GM10248 (cell line): ENCODE data around the gene NOC4L.
A peak's percentile ranks its signal among the peaks of the same experiment; 100 is the strongest.
"Not testable (repeated sequence)": the region's sequence is repeated elsewhere in the genome, so short reads cannot be mapped to it uniquely, and the experiment has no call there.

Experiments used
- CTCF ChIA-PET: fragments of 300-600 bp; sonication (Branson Sonifier 250); formaldehyde crosslinking; extraction: SDS; loops from one replicate; lab custom pipeline; 2021; ENCODE audit warnings: antibody characterized with exemption; lab: Yijun Ruan, JAX
- POLR2A ChIA-PET: fragments of 350-650 bp; sonication (Branson Sonifier 250); formaldehyde crosslinking; extraction: SDS; loops from one replicate; lab custom pipeline; 2020; ENCODE audit warnings: antibody characterized with exemption; lab: Yijun Ruan, JAX
- DNase-seq: peaks from one replicate; pipeline ENCODE4 v3.0.0; 2012; ENCODE audit errors: extremely low spot score
- CTCF ChIP-seq: IDR thresholded peaks from 2 replicates; pipeline ENCODE4 v1.5.1; 2012; ENCODE audit warnings: mild to moderate bottlenecking, low read depth; ENCODE audit errors: extremely low read depth, missing control alignments, control extremely low read depth

NOC4L gene

DNA sequence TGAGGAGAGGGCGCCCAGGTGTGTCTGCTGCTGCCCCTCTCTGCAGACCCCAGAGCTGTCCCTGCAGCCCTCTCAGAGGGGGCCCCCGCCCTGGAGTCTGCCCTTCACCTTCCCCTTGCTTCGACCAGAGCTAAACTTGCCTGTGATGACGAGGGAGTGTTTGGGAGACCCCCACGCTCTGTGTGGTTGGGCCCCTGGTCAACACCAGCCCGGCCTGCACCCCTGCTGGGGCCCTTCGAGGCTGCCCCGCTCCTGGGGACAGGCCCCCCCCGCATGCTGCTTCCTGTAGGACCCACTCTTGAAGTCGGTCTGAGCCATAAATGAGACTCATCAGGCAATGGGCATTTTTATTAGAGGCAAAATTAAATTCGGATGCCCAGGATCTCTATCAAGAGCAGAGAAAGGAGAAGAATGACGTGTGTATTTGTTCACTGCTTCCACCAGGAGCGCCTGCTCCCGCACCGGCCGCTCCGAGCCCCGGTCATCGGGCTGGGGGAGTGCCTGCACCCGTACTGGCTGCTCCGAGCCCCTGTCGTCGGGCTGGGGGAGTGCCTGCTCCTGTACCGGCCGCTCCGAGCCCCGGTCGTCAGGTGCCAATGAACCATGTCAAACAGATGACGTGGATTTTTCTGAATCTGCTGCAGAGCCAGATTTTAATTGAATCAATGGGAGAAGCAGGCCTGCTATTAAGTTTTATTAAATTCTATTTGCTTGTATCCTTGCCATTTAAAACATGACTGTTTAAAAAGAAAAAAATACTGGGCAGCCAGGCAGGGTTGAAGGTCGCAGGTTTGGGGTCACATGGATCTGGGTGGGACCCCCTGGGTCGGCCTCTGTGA is 47.7 kb downstream of the NOC4L start:
- CTCF ChIA-PET, result no interaction called here
- TF ChIP-seq CTCF, result no peak
- POLR2A ChIA-PET, result no interaction called here

DNA sequence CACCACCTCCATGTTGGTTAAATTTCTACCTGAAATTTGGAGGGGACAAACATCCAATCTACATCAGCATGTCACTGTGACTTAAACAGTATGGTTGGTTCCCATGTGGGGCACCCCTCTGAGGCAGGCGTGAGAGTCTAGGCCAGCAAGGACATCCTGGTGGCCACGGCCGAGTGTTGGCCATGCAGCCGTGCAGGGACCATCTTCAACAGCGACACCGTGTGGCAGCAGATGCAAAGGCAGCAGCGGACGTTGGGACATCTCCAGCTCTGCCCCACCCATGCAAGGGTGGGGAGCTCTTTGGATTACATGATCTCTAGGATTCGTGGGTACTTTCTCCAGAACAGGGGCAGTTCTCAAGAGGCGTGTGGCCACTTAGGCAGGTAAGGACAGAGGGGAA is 49.8 kb downstream of the NOC4L start:
- peak; percentile 5 for TF ChIP-seq CTCF
- ChIA-PET CTCF (interaction anchor here (0.7 kb wide), 1 partner anchor 422 kb away, joined by 3 read pairs; no protein-coding TSS in a partner anchor), POLR2A (no interaction called here)
- no peak for DNase-seq

More for the DNA sequence above, 47.7 kb downstream of the NOC4L start:
- DNase-seq, result no peak

- ChIA-PET POLR2A (no interaction called here), CTCF (interaction anchor here (0.7 kb wide), 1 partner anchor 422 kb away, joined by 3 read pairs; no protein-coding TSS in a partner anchor)
- no peak for TF ChIP-seq CTCF
- no peak for DNase-seq
Measured at GRCh38 chr12:132194556-132194955, 50.3 kb downstream of the NOC4L start.

DNA sequence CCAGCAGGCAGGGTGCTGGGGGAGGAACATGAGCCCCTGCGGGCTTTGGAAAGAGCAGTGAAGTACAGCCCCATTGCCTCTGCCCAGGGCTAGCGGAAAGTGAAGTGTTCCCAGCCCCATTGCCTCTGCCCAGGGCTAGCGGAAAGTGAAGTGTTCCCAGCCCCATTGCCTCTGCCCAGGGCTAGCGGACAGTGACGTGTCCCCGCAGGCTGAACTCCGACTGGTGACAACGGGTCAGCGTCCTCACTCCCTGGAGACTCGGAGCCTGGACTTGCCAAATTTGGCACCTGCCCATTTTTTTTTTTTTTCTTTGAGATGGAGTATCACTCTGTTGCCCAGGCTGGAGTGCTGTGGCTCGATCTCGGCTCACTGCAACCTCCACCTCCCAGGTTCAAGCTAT is 51.0 kb downstream of the NOC4L start:
- CTCF ChIA-PET, DNase-seq, POLR2A ChIA-PET: not testable (repeated sequence)

DNA sequence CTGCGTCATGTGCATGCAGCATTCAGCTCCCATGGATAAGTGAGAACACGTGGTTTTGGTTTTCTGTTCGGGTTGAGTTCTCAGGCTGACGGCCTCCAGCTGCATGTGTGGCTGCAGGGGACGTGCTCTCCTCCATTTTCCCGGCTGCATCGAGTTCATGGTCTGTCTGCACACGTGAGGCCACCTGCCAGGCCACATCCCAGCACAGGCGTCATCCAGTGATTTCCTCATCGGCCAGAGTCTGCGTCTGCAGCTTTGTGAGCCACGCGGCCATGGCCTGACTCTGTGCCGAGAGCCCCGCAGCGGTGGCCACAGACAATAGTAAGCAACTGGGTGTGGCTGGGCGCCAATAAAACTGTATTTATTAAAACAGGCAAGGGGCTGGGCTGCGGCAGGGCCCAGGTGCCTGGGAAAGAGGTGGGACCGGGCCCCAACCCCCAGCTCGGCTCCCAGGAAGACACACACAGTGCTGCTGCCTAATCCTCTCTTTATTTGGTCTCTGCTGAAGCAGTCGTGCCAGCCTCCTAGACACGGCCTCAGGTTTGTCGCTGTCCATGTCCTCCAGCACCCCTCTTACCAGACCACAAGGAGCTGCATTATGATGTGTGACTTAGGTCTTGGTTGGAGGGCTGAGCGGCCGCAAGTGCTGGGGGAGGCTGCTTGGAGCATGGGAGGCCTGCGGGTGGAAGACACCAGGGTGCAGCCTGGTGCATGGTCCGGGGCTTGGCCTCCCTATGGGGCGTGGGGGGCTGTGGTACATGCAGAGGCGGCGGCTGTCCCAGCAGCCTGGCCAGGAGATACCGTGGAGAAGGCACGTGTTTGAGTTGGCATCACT is 52.0 kb downstream of the NOC4L start:
- POLR2A ChIA-PET, result no interaction called here
- no peak for DNase-seq
- CTCF ChIA-PET, result no interaction called here
- no peak for TF ChIP-seq CTCF

- no peak for TF ChIP-seq CTCF
- DNase-seq, result no peak
- CTCF ChIA-PET, result no interaction called here
- POLR2A ChIA-PET, result no interaction called here
Measured at GRCh38 chr12:132196873-132197390, 52.7 kb downstream of the NOC4L start.
